SH-SY5Y (cell line): ENCODE measurements around the gene NCKAP5.

Source experiments
- GATA2 ChIP-seq: IDR thresholded peaks from 2 replicates; pipeline ENCODE4 v1.6.1; 2011; ENCODE audit warnings: mild to moderate bottlenecking, low read depth, low read length
- GATA3 ChIP-seq: IDR thresholded peaks from 2 replicates; pipeline ENCODE4 v1.6.1; 2011; ENCODE audit warnings: low read depth, mild to moderate bottlenecking, low read length, moderate library complexity

Gene NCKAP5

GRCh38 chr2:133561045-133561852 is 7.0 kb downstream of the NCKAP5 start:
- TF ChIP-seq GATA3: no peak
- TF ChIP-seq GATA2: no peak

GRCh38 chr2:133557614-133558013 is 10.6 kb downstream of the NCKAP5 start:
- TF ChIP-seq GATA2 (no peak), GATA3 (no peak)

- TF ChIP-seq GATA2: no peak
- no peak for TF ChIP-seq GATA3
Observed at GRCh38 chr2:133553838-133554408, 14.3 kb downstream of the NCKAP5 start.

GRCh38 chr2:133553251-133553650 is 15.0 kb downstream of the NCKAP5 start:
- TF ChIP-seq GATA3 (no peak), GATA2 (no peak)

GRCh38 chr2:133552821-133553220 is 15.4 kb downstream of the NCKAP5 start:
- no peak for TF ChIP-seq GATA3
- TF ChIP-seq GATA2: no peak

- TF ChIP-seq GATA2 (no peak), GATA3 (no peak)
Observed at GRCh38 chr2:133541797-133542196, 26.5 kb downstream of the NCKAP5 start.

GRCh38 chr2:133541376-133541775 is 26.9 kb downstream of the NCKAP5 start:
- no peak for TF ChIP-seq GATA2
- no peak for TF ChIP-seq GATA3

GRCh38 chr2:133532919-133533318 is 35.3 kb downstream of the NCKAP5 start:
- no peak for TF ChIP-seq GATA2
- no peak for TF ChIP-seq GATA3

- TF ChIP-seq GATA3 (no peak), GATA2 (no peak)
Observed at GRCh38 chr2:133531382-133531781, 36.9 kb downstream of the NCKAP5 start.

- TF ChIP-seq GATA2 (no peak), GATA3 (no peak)
Observed at GRCh38 chr2:133530645-133531044, 37.6 kb downstream of the NCKAP5 start.

- TF ChIP-seq GATA2 (no peak), GATA3 (no peak)
Observed at GRCh38 chr2:133526530-133527300, 41.5 kb downstream of the NCKAP5 start.

GRCh38 chr2:133525613-133526529 is 42.4 kb downstream of the NCKAP5 start:
- no peak for TF ChIP-seq GATA3
- no peak for TF ChIP-seq GATA2

GRCh38 chr2:133525090-133525489 is 43.2 kb downstream of the NCKAP5 start:
- TF ChIP-seq GATA2 (no peak), GATA3 (no peak)
